NOMO-1 treated with DMSO at 0.1 percent for 48 hours (cell line): ENCODE data around the gene FRMD1.

Source experiments
- DNase-seq: peaks from one replicate; lab custom pipeline; 2025; ENCODE audit not compliant: unreplicated experiment; lab: John Stamatoyannopoulos, UW

The FRMD1 gene

GRCh38 chr6:168056892-168057527, 22.0 kb downstream of the FRMD1 start:
- DNase-seq, result no peak

- DNase-seq, result no peak
Measured at GRCh38 chr6:168055696-168056489, 23.1 kb downstream of the FRMD1 start.

GRCh38 chr6:168054765-168055560, 24.0 kb downstream of the FRMD1 start:
- DNase-seq, result no peak

- no peak for DNase-seq
Measured at GRCh38 chr6:168053957-168054471, 25.0 kb downstream of the FRMD1 start.

GRCh38 chr6:168053086-168053956, 25.7 kb downstream of the FRMD1 start:
- DNase-seq, result no peak

GRCh38 chr6:168052291-168052891, 26.6 kb downstream of the FRMD1 start:
- DNase-seq, result no peak

- DNase-seq, result no peak
Measured at GRCh38 chr6:168051648-168052047, 27.4 kb downstream of the FRMD1 start.

GRCh38 chr6:168050881-168051586, 28.0 kb downstream of the FRMD1 start:
- no peak for DNase-seq

GRCh38 chr6:168050225-168050880, 28.7 kb downstream of the FRMD1 start:
- DNase-seq, result no peak

GRCh38 chr6:168049706-168050224, 29.2 kb downstream of the FRMD1 start:
- DNase-seq, result no peak

- DNase-seq, result no peak
Measured at GRCh38 chr6:168049277-168049676, 29.7 kb downstream of the FRMD1 start.

GRCh38 chr6:168048724-168049025, 30.3 kb downstream of the FRMD1 start:
- no peak for DNase-seq

- DNase-seq, result no peak
Measured at GRCh38 chr6:168047841-168048723, 30.9 kb downstream of the FRMD1 start.

- DNase-seq, result no peak
Measured at GRCh38 chr6:168046696-168047095, 32.3 kb downstream of the FRMD1 start.

- no peak for DNase-seq
Measured at GRCh38 chr6:168045706-168046620, 33.0 kb downstream of the FRMD1 start.

- no peak for DNase-seq
Measured at GRCh38 chr6:168045141-168045691, 33.8 kb downstream of the FRMD1 start.
